ENCODE results near the gene PPP1R9B.

- no peak for TF ChIP-seq CTCF (IDR thresholded peaks at IDR 0.05; ENCODE audit: poor library complexity)
- no peak for TF ChIP-seq EZH2phosphoT487 (IDR thresholded peaks at IDR 0.05; ENCODE audit: low read depth, severe bottlenecking, unreplicated experiment)
- no peak for TF ChIP-seq EZH2 (IDR thresholded peaks at IDR 0.05; ENCODE audit: borderline replicate concordance)
Observed at GRCh38 chr17:50129728-50130558, 20.5 kb downstream of the PPP1R9B start, which contains the start of gene SAMD14.

All from hepatocyte (in vitro differentiated cells).